OCI-LY7 (cell line): Measurements from ENCODE around the gene CHN2.

Experiments
- CTCF ChIP-seq: fragments of 200-600 bp; sonication (generic); conservative IDR thresholded peaks from 2 replicates; pipeline ENCODE4 v1.5.1; 2014; ENCODE audit warnings: mild to moderate bottlenecking, antibody characterized with exemption, low read length, moderate library complexity, mixed read lengths
- EZH2phosphoT487 ChIP-seq: fragments of 200-600 bp; sonication (generic); IDR thresholded peaks from 2 replicates; pipeline ENCODE4 v1.6.1; 2018; ENCODE audit warnings: low read depth, borderline replicate concordance, mild to moderate bottlenecking, mixed run types, antibody characterized with exemption, low read length, moderate library complexity, mixed read lengths

GRCh38 chr7:29343399-29343798 is 148.8 kb downstream of the CHN2 start:
- TF ChIP-seq CTCF (no peak), EZH2phosphoT487 (no peak)
